PC-3 (cell line): ENCODE data around the gene RPS18.

Experiments used
- CTCF ChIP-seq: fragments of 300-600 bp; sonication (generic); conservative IDR thresholded peaks from 2 replicates; pipeline ENCODE4 v1.5.1; 2017; ENCODE audit warnings: antibody characterized with exemption, low read depth, mild to moderate bottlenecking, low read length
- EZH2 ChIP-seq: fragments of 300-600 bp; sonication (generic); IDR thresholded peaks from one replicate; pipeline ENCODE4 v1.6.1; 2017; ENCODE audit warnings: antibody characterized with exemption, mild to moderate bottlenecking, low read length; ENCODE audit not compliant: unreplicated experiment

- TF ChIP-seq CTCF (no peak), EZH2 (no peak)
Observed at GRCh38 chr6:33280539-33280938, 8.7 kb downstream of the RPS18 start.
